Measurements from ENCODE around the gene SERPING1.

GRCh38 chr11:57571606-57572005, 25.9 kb upstream of the SERPING1 start:
- TF ChIP-seq, protein P1, sequence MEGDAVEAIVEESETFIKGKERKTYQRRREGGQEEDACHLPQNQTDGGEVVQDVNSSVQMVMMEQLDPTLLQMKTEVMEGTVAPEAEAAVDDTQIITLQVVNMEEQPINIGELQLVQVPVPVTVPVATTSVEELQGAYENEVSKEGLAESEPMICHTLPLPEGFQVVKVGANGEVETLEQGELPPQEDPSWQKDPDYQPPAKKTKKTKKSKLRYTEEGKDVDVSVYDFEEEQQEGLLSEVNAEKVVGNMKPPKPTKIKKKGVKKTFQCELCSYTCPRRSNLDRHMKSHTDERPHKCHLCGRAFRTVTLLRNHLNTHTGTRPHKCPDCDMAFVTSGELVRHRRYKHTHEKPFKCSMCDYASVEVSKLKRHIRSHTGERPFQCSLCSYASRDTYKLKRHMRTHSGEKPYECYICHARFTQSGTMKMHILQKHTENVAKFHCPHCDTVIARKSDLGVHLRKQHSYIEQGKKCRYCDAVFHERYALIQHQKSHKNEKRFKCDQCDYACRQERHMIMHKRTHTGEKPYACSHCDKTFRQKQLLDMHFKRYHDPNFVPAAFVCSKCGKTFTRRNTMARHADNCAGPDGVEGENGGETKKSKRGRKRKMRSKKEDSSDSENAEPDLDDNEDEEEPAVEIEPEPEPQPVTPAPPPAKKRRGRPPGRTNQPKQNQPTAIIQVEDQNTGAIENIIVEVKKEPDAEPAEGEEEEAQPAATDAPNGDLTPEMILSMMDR (IDR thresholded peaks at IDR 0.05) = no peak
- no peak for TF ChIP-seq EZH2 (IDR thresholded peaks at IDR 0.05; ENCODE audit: borderline replicate concordance, insufficient read depth, low read depth, low read length, poor library complexity, severe bottlenecking)
